ENCODE measurements around the gene C5orf63.
"Not testable (repeated sequence)": the region's sequence is repeated elsewhere in the genome, so short reads cannot be mapped to it uniquely, and the experiment has no call there.

C5orf63 gene

DNA sequence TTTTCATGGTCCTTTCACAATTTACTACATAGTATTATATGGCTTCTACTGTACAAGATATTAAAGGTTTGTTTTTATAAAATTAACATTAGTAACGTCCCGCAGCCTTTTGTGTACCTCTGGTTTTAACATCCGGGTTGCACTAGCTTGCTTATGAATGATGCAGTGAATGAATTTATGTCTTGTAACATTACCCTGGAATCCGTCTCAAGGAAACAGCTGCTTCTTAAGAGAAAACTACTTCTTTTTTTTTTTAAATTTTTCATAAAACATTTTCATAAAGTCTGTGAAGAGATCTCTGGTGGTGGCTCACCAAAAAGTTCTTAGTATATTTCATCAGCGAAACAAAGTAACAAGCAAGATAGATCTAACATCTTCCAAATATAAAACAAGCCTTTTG lies 66.6 kb downstream of the C5orf63 start:
- no peak for DNase-seq (ENCODE audit: low spot score)

DNA sequence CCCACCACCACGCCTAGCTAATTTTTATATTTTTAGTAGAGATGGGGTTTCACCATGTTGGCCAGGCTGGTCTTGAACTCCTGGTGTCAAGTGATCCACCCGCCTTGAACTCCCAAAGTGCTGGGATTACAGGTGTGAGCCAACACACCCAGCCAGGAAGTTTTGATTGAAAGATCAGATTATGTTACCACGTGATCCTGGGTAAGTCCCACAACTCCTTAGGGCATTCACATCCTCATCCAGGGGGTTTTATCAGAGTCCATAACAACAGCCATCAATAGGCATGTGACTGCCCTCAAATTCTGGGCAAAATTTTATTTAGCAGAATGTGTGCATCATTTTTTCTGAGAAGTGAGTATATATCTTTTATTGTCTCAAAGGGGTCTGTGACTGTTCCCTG lies 68.0 kb downstream of the C5orf63 start:
- not testable (repeated sequence) for DNase-seq (ENCODE audit: low spot score)

DNA sequence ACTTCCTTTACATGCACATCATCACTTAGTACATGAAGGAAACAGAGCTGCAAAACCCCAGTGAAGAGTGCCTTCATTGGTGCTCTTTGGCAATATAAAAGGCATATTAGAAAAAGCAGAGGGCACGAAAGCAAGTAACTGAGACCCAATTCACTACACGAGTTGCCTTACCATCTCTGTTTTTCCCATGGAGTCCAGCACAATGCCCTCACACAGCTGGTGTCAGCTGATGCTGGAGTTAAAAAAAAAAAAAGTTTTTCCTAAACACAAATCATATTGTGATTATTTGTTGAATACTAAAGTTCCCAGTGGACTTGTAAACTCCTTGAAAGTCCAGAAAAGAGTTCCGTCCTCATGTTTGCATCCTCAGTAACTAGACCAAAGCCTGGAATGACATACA lies 68.6 kb downstream of the C5orf63 start:
- DNase-seq (ENCODE audit: low spot score) = no peak

DNA sequence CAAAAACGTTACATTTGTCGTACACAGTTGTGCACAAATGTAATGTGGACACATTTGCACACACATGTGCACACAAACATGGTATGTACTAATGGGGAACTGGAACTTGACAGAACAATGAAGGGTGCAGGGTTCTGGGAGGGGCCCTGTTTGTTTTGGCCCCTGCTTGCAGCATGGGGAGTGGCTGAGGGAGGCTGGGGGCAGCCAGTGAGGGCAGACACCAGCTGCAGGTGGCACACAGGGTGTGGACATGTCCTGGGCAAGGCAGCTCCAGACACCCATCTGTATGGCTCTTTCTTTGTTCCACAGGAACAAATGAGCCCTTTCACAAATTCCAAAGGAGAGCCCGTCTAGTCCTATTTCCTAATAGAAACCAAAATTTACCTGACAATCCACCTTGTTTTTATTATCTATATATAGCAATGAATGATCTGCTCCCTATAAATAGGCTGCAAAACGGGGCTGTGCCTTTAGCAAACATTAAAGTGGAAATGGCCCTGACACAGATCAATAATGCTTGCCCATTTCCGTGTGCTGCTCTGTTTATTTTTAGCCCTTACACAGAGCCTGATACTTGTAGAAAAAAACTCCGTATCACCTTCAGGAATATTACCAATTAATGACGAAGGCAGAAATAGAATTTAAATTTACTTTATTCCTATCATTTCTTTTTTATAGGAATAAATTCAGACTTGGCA lies 69.4 kb downstream of the C5orf63 start:
- DNase-seq (ENCODE audit: low spot score) = no peak

DNA sequence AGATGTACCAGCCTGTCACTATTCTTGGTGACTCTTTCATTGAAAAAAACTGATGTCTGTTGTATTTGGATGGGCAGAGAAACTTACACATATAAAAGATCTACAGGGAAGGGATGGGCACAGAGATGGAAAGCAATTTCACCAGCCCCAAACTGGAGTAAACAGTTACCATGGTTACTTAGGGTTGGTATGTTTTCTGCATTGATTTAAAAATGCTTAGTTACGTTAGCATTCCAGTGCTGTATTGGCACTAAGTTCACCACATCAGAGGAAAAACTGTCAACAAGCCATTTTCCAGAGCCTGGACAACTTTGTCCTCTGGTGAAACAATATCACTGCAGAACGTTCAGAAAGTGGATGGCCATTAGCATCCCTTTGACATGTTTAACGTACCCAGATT lies 70.9 kb downstream of the C5orf63 start:
- no peak for DNase-seq (ENCODE audit: low spot score)

DNA sequence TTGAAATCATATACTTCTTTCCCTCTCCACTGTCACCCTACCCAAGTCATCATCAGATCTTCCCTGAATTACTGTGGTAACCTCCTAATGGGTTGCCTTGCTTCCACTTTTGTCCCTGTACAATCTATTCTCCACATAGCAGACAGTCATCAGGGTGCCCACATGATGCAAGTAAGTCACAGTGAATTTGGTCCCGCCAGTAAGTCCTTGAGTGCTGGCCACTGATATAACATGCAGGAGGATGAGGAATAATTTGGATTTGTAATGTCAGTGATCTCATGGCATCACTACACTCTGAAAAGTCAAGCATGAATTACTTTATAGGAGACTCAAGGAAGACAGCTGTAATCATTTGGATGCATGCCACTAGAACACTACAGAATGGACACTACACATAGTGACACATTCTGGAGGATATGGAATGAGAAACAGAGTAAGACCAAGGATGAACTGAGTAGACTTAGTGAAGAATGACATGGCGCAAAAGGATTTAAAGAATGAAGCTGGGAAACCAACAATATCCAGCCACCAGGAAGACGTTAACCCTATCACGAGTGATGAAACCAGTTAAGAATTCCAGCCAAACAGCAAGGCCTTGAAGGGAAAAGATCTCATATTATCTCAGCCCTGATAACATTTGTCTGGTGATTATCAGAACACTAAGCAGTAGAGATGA lies 71.5 kb downstream of the C5orf63 start:
- no peak for DNase-seq (ENCODE audit: low spot score)

Data from Ammon's horn (tissue), 1 donor.